Activated CD4-positive, alpha-beta T cell treated with anti-CD3 and anti-CD28 coated beads, Interleukin-2, amount 10 ng/mL, durations not matched to agents 7 days and 5 days (primary cell): ENCODE measurements around the gene RGS3. TPM values are rescaled to one million over a fixed set of nuclear protein-coding genes. Genes with fewer than 3 reads are reported as not detected.
"Not testable (repeated sequence)": the region's sequence is repeated elsewhere in the genome, so short reads cannot be mapped to it uniquely, and the experiment has no call there.

Experiments used
- CTCF ChIA-PET: fragments of 350-600 bp; sonication (Branson Sonifier 250); formaldehyde crosslinking; loops from one replicate; lab custom pipeline; 2021; ENCODE audit warnings: antibody characterized with exemption; lab: Charles Lee
- POLR2A ChIA-PET: fragments of 350-600 bp; sonication (Branson Sonifier 250); formaldehyde crosslinking; loops from one replicate; lab custom pipeline; 2021; ENCODE audit warnings: antibody characterized with exemption; lab: Charles Lee
- DNase-seq: peaks from one replicate; pipeline ENCODE4 v3.0.0-alpha.2; 2020
- H3K27ac Mint-ChIP-seq: one replicate; pipeline ENCODE4 v1.8.0; 2021; ENCODE audit warnings: mild to moderate bottlenecking, moderate library complexity, mixed read lengths
- H3K27me3 Mint-ChIP-seq: one replicate; pipeline ENCODE4 v1.8.0; 2021; ENCODE audit warnings: mixed read lengths
- H3K36me3 Mint-ChIP-seq: one replicate; pipeline ENCODE4 v1.8.0; 2021; ENCODE audit warnings: low read depth, mixed read lengths
- H3K4me1 Mint-ChIP-seq: one replicate; pipeline ENCODE4 v1.8.0; 2021; ENCODE audit warnings: mixed read lengths
- H3K4me3 Mint-ChIP-seq: one replicate; pipeline ENCODE4 v1.8.0; 2021; ENCODE audit warnings: mild to moderate bottlenecking, moderate library complexity, mixed read lengths
- H3K9me3 Mint-ChIP-seq: one replicate; pipeline ENCODE4 v1.8.0; 2021; ENCODE audit warnings: mixed read lengths
- total RNA-seq, 2 experiments: library from RNA; stranded (reverse); gene quantifications; one replicate each; pipeline ENCODE4 v1.2.3, GENCODE V29; 2021

RGS3 gene
- total RNA-seq = 10 to 100 TPM; 41.5 to 41.6 TPM

- Mint-ChIP-seq H3K9me3 (peaks cover 6% of the 10 kb centered on the region), H3K27me3 (no peaks in the 10 kb centered on the region), H3K36me3 (no peaks in the 10 kb centered on the region), H3K4me3 (no peak within 1 kb of the TSS), H3K4me1 (no peaks in the 10 kb centered on the region), H3K27ac (no peak within 1 kb of the TSS)
- ChIA-PET CTCF (no interaction called here), POLR2A (no interaction called here)
- no peak for DNase-seq
Measured at GRCh38 chr9:113463418-113464285, at the start of gene RGS3. Gene RGS3 (plus strand): TSS chr9:113463727. CDS start chr9:113463803, 76 bp downstream.

GRCh38 chr9:113416149-113416721 lies 47.3 kb upstream of the RGS3 start:
- POLR2A ChIA-PET = interaction anchor here (0.6 kb wide), 1 partner anchor 12 kb away, joined by 4 read pairs; no protein-coding TSS in a partner anchor
- H3K36me3 Mint-ChIP-seq = no peaks in the 10 kb centered on the region
- H3K27ac Mint-ChIP-seq = no peak overlapping the region
- no peak overlapping the region for H3K4me3 Mint-ChIP-seq
- H3K27me3 Mint-ChIP-seq = no peaks in the 10 kb centered on the region
- H3K9me3 Mint-ChIP-seq = no peaks in the 10 kb centered on the region
- CTCF ChIA-PET = interaction anchor here (0.5 kb wide), 1 partner anchor 259 kb away, joined by 4 read pairs; no protein-coding TSS in a partner anchor
- no peak for DNase-seq
- H3K4me1 Mint-ChIP-seq = peaks cover 6% of the 10 kb centered on the region

GRCh38 chr9:113417370-113417769 lies 46.2 kb upstream of the RGS3 start:
- POLR2A ChIA-PET = no interaction called here
- H3K27me3 Mint-ChIP-seq = no peaks in the 10 kb centered on the region
- H3K27ac Mint-ChIP-seq = no peak overlapping the region
- no peak for DNase-seq
- CTCF ChIA-PET = no interaction called here
- H3K36me3 Mint-ChIP-seq = no peaks in the 10 kb centered on the region
- H3K4me1 Mint-ChIP-seq = no peaks in the 10 kb centered on the region
- no peak overlapping the region for H3K4me3 Mint-ChIP-seq
- no peaks in the 10 kb centered on the region for H3K9me3 Mint-ChIP-seq

DNA sequence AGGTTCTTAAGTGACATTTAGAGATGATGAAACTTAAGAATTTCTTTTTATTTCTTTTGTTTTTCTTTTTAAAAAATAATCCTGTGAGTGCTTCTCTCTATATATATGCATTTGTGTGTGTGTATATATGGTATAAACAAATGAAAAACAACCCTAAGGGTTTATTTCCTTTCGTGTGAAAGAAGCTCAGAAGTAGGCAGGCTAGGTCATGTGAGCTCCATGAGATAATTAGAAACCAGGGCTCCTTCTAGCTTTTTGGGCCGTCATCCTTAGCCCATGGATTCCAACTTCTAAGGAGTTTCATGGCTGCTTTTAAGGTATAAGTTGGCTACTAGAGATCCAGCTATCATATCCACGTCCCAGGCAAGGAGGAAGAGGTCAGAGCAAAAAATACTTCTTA lies 41.8 kb upstream of the RGS3 start:
- H3K27ac Mint-ChIP-seq = no peak overlapping the region
- POLR2A ChIA-PET = no interaction called here
- CTCF ChIA-PET = interaction anchor here (0.6 to 0.8 kb wide), 3 partner anchors 8 to 20 kb away, joined by 3 read pairs; partner anchors contain the start of gene ALAD

GRCh38 chr9:113425072-113425471 lies 38.5 kb upstream of the RGS3 start:
- H3K36me3 Mint-ChIP-seq = no peaks in the 10 kb centered on the region
- H3K27ac Mint-ChIP-seq = no peak overlapping the region
- H3K27me3 Mint-ChIP-seq = peaks cover 6% of the 10 kb centered on the region
- POLR2A ChIA-PET = no interaction called here
- no peak for DNase-seq
- no peaks in the 10 kb centered on the region for H3K9me3 Mint-ChIP-seq
- CTCF ChIA-PET = interaction anchor here (1.0 to 1.6 kb wide), 2 partner anchors 233 to 616 kb away, joined by 3 to 4 read pairs; no protein-coding TSS in a partner anchor
- H3K4me1 Mint-ChIP-seq = no peaks in the 10 kb centered on the region
- H3K4me3 Mint-ChIP-seq = no peak overlapping the region

More for the DNA sequence above, 41.8 kb upstream of the RGS3 start:
- Mint-ChIP-seq H3K4me1 (no peaks in the 10 kb centered on the region), H3K4me3 (no peak overlapping the region), H3K9me3 (no peaks in the 10 kb centered on the region), H3K36me3 (no peaks in the 10 kb centered on the region), H3K27me3 (peaks cover 6% of the 10 kb centered on the region)
- no peak for DNase-seq

DNA sequence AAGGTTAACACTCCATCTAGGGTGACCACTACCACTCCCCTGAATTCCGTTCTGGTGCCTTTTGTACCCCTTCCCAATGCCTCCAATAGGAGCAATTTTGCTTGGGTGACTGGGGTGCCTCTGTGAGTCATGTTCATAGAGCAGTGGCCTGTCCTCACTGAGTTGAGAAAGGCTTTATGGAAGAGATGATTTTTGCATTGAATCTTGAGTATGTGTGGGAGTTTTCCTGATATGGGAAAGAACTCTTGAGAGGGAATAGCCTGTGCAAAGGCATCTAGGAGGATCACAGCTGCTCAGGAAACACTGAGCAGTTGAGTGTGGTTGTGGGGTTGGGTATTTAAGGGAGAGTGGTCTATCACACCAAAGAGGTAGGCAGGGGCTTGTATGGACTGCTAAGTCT lies 36.8 kb upstream of the RGS3 start:
- no peaks in the 10 kb centered on the region for H3K36me3 Mint-ChIP-seq
- H3K9me3 Mint-ChIP-seq = no peaks in the 10 kb centered on the region
- peaks cover 6% of the 10 kb centered on the region for H3K27me3 Mint-ChIP-seq
- no peak overlapping the region for H3K27ac Mint-ChIP-seq
- H3K4me1 Mint-ChIP-seq = no peaks in the 10 kb centered on the region
- DNase-seq = no peak
- H3K4me3 Mint-ChIP-seq = no peak overlapping the region
- POLR2A ChIA-PET = no interaction called here
- CTCF ChIA-PET = interaction anchor here (0.6 to 1.5 kb wide), 5 partner anchors 8 to 232 kb away, joined by 3 to 4 read pairs (median 3); no protein-coding TSS in a partner anchor

DNA sequence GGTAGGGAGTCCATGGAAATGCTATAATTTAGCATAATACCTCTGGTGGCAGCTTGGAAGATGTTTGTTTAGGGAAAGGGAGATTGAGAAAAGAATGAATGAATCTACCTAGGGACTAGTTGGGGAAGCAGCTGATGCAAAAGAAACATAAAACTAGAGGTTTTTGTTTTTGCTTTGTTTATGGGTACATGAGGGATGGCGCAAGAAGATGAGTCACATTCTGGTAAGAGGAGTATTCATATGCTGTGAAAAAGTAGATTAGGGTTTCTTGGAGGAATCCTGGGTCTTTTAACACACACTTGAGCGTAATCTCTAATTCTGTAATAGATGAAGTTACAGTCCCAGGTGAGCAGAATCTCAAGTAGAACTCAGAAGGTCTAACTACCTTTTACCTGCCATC lies 35.9 kb upstream of the RGS3 start:
- Mint-ChIP-seq H3K9me3 (no peaks in the 10 kb centered on the region), H3K4me3 (no peak overlapping the region), H3K4me1 (no peaks in the 10 kb centered on the region), H3K27me3 (peaks cover 7% of the 10 kb centered on the region), H3K36me3 (no peaks in the 10 kb centered on the region), H3K27ac (no peak overlapping the region)
- no peak for DNase-seq
- ChIA-PET POLR2A (no interaction called here), CTCF (interaction anchor here (0.6 to 1.5 kb wide), 4 partner anchors 22 to 231 kb away, joined by 3 to 5 read pairs (median 4); no protein-coding TSS in a partner anchor)

DNA sequence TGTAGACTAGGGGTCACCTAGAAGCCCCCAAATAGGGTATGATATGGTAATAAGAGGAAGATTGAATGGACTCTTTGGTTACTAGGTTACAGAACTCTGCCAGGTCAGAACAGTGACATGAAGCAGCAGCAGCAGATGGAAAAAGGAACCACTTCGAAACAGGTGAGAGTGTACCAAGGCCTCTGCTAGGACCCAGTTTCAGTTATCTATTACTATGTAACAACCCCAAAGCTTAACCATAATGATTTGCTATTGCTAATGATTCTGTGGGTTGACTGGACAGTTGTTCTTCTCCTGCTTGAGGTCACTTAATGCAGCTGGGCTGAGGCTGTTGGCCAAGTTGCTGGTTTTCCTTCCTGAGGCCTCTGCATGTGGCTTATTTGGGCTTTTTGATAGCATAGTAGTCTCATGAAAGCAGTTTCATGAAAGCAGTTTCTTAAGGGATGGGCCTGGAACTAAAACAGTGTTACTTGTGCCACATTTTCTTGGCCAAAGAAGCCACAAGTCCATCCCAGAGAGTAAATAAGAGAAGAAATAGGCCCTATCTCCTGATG lies 35.4 kb upstream of the RGS3 start:
- no peaks in the 10 kb centered on the region for H3K36me3 Mint-ChIP-seq
- H3K4me1 Mint-ChIP-seq = no peaks in the 10 kb centered on the region
- DNase-seq = no peak
- no peaks in the 10 kb centered on the region for H3K9me3 Mint-ChIP-seq
- CTCF ChIA-PET = interaction anchor here (0.6 to 1.2 kb wide), 2 partner anchors 23 to 164 kb away, joined by 3 to 5 read pairs; no protein-coding TSS in a partner anchor
- H3K27me3 Mint-ChIP-seq = peaks cover 12% of the 10 kb centered on the region
- H3K4me3 Mint-ChIP-seq = no peak overlapping the region
- H3K27ac Mint-ChIP-seq = no peak overlapping the region
- POLR2A ChIA-PET = no interaction called here

DNA sequence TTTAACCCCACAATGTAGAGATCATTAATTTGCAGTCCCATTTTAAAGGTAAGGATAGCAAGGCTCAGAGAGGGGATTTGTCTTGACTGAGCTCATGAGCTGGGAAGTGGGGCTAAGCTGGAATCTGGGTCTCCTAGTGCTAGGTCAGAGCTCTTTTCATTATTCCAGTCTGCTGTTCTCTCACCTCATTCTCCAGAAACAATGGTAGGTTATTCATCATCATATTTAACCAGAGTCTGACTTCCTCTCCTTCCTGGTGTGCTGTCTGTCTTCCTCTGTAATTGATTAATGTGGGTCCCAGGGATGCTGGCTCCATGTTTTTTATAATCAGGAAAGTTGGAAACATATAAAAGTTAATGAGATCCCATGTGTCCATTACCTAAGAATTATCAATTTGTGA lies 32.3 kb upstream of the RGS3 start:
- Mint-ChIP-seq H3K9me3 (no peaks in the 10 kb centered on the region), H3K4me3 (no peak overlapping the region), H3K4me1 (no peaks in the 10 kb centered on the region), H3K36me3 (no peaks in the 10 kb centered on the region), H3K27ac (no peak overlapping the region), H3K27me3 (peaks cover 13% of the 10 kb centered on the region)
- DNase-seq = no peak
- CTCF ChIA-PET = interaction anchor here (0.7 to 2.2 kb wide), 2 partner anchors 159 to 710 kb away, joined by 3 to 4 read pairs; no protein-coding TSS in a partner anchor
- POLR2A ChIA-PET = interaction anchor here (0.7 kb wide), 1 partner anchor 176 kb away, joined by 3 read pairs; no protein-coding TSS in a partner anchor

- CTCF ChIA-PET = no interaction called here
- H3K9me3 Mint-ChIP-seq = no peaks in the 10 kb centered on the region
Measured at GRCh38 chr9:113436728-113437515, 26.6 kb upstream of the RGS3 start.

DNA sequence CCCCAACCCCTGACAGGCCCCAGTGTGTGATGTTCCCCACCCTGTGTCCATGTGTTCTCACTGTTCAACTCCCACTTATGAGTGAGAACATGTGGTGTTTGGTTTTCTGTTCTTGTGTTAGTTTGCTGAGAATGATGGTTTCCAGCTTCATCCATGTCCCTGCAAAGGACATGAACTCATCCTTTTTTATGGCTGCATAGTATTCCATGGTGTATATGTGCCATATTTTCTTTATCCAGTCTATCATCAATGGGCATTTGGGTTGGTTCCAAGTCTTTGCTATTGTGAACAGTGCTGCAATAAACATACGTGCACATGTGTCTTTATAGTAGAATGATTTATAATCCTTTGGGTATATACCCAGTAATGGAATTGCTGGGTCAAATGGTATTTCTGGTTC lies 25.8 kb upstream of the RGS3 start:
- POLR2A ChIA-PET, CTCF ChIA-PET, H3K4me1 Mint-ChIP-seq, H3K9me3 Mint-ChIP-seq, H3K27ac Mint-ChIP-seq, H3K4me3 Mint-ChIP-seq, H3K36me3 Mint-ChIP-seq, DNase-seq: not testable (repeated sequence)
- peaks cover 11% of the 10 kb centered on the region for H3K27me3 Mint-ChIP-seq

More at GRCh38 chr9:113436728-113437515, 26.6 kb upstream of the RGS3 start:
- Mint-ChIP-seq H3K4me3 (no peak overlapping the region), H3K36me3 (no peaks in the 10 kb centered on the region), H3K27ac (no peak overlapping the region), H3K4me1 (no peaks in the 10 kb centered on the region), H3K27me3 (peaks cover 13% of the 10 kb centered on the region)
- POLR2A ChIA-PET = interaction anchor here (0.6 kb wide), 1 partner anchor 537 kb away, joined by 11 read pairs; no protein-coding TSS in a partner anchor
- DNase-seq = no peak

- no peaks in the 10 kb centered on the region for H3K27me3 Mint-ChIP-seq
- H3K27ac Mint-ChIP-seq = peak overlapping the region; percentile 41
- no peak for DNase-seq
- H3K4me3 Mint-ChIP-seq = no peak overlapping the region
- H3K9me3 Mint-ChIP-seq = no peaks in the 10 kb centered on the region
- H3K4me1 Mint-ChIP-seq = no peaks in the 10 kb centered on the region
- ChIA-PET CTCF (interaction anchor here (0.7 to 3.6 kb wide), 4 partner anchors 137 to 1432 kb away, joined by 3 to 16 read pairs (median 8); no protein-coding TSS in a partner anchor), POLR2A (no interaction called here)
- H3K36me3 Mint-ChIP-seq = no peaks in the 10 kb centered on the region
Measured at GRCh38 chr9:113444736-113445135, 18.8 kb upstream of the RGS3 start.
